Measurements from ENCODE around the gene EXOC3.

Gene EXOC3

GRCh38 chr5:448061-448765 is 5.2 kb downstream of the EXOC3 start:
- peaks cover 0 to 15% of the 10 kb centered on the region in 2 donors for H3K9me3 ChIP-seq (ENCODE audit: control insufficient read depth in 1 of 2, low read length in 2 of 2)
- H3K4me3 ChIP-seq (ENCODE audit: low read depth in 1 of 2, low read length in 2 of 2) = no peak overlapping the region
- H3K27me3 ChIP-seq (ENCODE audit: control insufficient read depth in 1 of 2, insufficient read depth in 2 of 2, low read length in 2 of 2) = no peaks in the 10 kb centered on the region
- no peak overlapping the region for H3K9ac ChIP-seq (ENCODE audit: low read depth in 1 of 2, low read length in 2 of 2)
- H3K36me3 ChIP-seq (ENCODE audit: control insufficient read depth in 1 of 2, insufficient read depth in 2 of 2, low read length in 2 of 2) = peaks cover 51 to 65% of the 10 kb centered on the region in 2 donors
- peaks cover 13 to 23% of the 10 kb centered on the region in 2 donors for H3K4me1 ChIP-seq (ENCODE audit: control insufficient read depth in 1 of 2, insufficient read depth in 2 of 2, low read length in 2 of 2)
- H3K27ac ChIP-seq (ENCODE audit: low read depth, low read length) = no peak overlapping the region

- peaks cover 12 to 23% of the 10 kb centered on the region in 2 donors for H3K4me1 ChIP-seq (ENCODE audit: control insufficient read depth in 1 of 2, insufficient read depth in 2 of 2, low read length in 2 of 2)
- H3K27ac ChIP-seq (ENCODE audit: low read depth, low read length) = no peak overlapping the region
- peaks cover 53 to 70% of the 10 kb centered on the region in 2 donors for H3K36me3 ChIP-seq (ENCODE audit: control insufficient read depth in 1 of 2, insufficient read depth in 2 of 2, low read length in 2 of 2)
Observed at GRCh38 chr5:448766-449090, 5.8 kb downstream of the EXOC3 start.

GRCh38 chr5:449151-449550 is 6.2 kb downstream of the EXOC3 start:
- H3K4me3 ChIP-seq (ENCODE audit: low read depth in 1 of 2, low read length in 2 of 2) = no peak overlapping the region
- H3K27me3 ChIP-seq (ENCODE audit: control insufficient read depth in 1 of 2, insufficient read depth in 2 of 2, low read length in 2 of 2) = no peaks in the 10 kb centered on the region
- H3K9me3 ChIP-seq (ENCODE audit: control insufficient read depth in 1 of 2, low read length in 2 of 2) = peaks cover 0 to 15% of the 10 kb centered on the region in 2 donors
- peaks cover 8 to 19% of the 10 kb centered on the region in 2 donors for H3K4me1 ChIP-seq (ENCODE audit: control insufficient read depth in 1 of 2, insufficient read depth in 2 of 2, low read length in 2 of 2)
- peaks cover 57 to 74% of the 10 kb centered on the region in 2 donors for H3K36me3 ChIP-seq (ENCODE audit: control insufficient read depth in 1 of 2, insufficient read depth in 2 of 2, low read length in 2 of 2)
- no peak overlapping the region for H3K27ac ChIP-seq (ENCODE audit: low read depth, low read length)
- no peak overlapping the region for H3K9ac ChIP-seq (ENCODE audit: low read depth in 1 of 2, low read length in 2 of 2)

More at GRCh38 chr5:448766-449090, 5.8 kb downstream of the EXOC3 start:
- Histone ChIP-seq H3K27me3 (ENCODE audit: control insufficient read depth in 1 of 2, insufficient read depth in 2 of 2, low read length in 2 of 2) (no peaks in the 10 kb centered on the region), H3K4me3 (ENCODE audit: low read depth in 1 of 2, low read length in 2 of 2) (no peak overlapping the region), H3K9ac (ENCODE audit: low read depth in 1 of 2, low read length in 2 of 2) (no peak overlapping the region), H3K9me3 (ENCODE audit: control insufficient read depth in 1 of 2, low read length in 2 of 2) (peaks cover 0 to 15% of the 10 kb centered on the region in 2 donors)

- Histone ChIP-seq H3K27ac (ENCODE audit: low read depth, low read length) (no peak overlapping the region), H3K4me1 (ENCODE audit: control insufficient read depth in 1 of 2, insufficient read depth in 2 of 2, low read length in 2 of 2) (peaks cover 0 to 13% of the 10 kb centered on the region in 2 donors), H3K36me3 (ENCODE audit: control insufficient read depth in 1 of 2, insufficient read depth in 2 of 2, low read length in 2 of 2) (peaks cover 64 to 89% of the 10 kb centered on the region in 2 donors)
Observed at GRCh38 chr5:451587-452458, 8.8 kb downstream of the EXOC3 start.

GRCh38 chr5:452978-453710 is 10.2 kb downstream of the EXOC3 start:
- Histone ChIP-seq H3K27ac (ENCODE audit: low read depth, low read length) (no peak overlapping the region), H3K9me3 (ENCODE audit: control insufficient read depth in 1 of 2, low read length in 2 of 2) (peaks cover 0 to 15% of the 10 kb centered on the region in 2 donors), H3K4me3 (ENCODE audit: low read depth in 1 of 2, low read length in 2 of 2) (no peak overlapping the region), H3K36me3 (ENCODE audit: control insufficient read depth in 1 of 2, insufficient read depth in 2 of 2, low read length in 2 of 2) (peaks cover 62 to 89% of the 10 kb centered on the region in 2 donors), H3K4me1 (ENCODE audit: control insufficient read depth in 1 of 2, insufficient read depth in 2 of 2, low read length in 2 of 2) (peaks cover 0 to 9% of the 10 kb centered on the region in 2 donors), H3K27me3 (ENCODE audit: control insufficient read depth in 1 of 2, insufficient read depth in 2 of 2, low read length in 2 of 2) (no peaks in the 10 kb centered on the region), H3K9ac (ENCODE audit: low read depth in 1 of 2, low read length in 2 of 2) (no peak overlapping the region)

More at GRCh38 chr5:451587-452458, 8.8 kb downstream of the EXOC3 start:
- Histone ChIP-seq H3K9ac (ENCODE audit: low read depth in 1 of 2, low read length in 2 of 2) (no peak overlapping the region), H3K27me3 (ENCODE audit: control insufficient read depth in 1 of 2, insufficient read depth in 2 of 2, low read length in 2 of 2) (no peaks in the 10 kb centered on the region), H3K9me3 (ENCODE audit: control insufficient read depth in 1 of 2, low read length in 2 of 2) (peaks cover 0 to 15% of the 10 kb centered on the region in 2 donors), H3K4me3 (ENCODE audit: low read depth in 1 of 2, low read length in 2 of 2) (no peak overlapping the region)

GRCh38 chr5:453725-454481 is 10.9 kb downstream of the EXOC3 start:
- Histone ChIP-seq H3K4me3 (ENCODE audit: low read depth in 1 of 2, low read length in 2 of 2) (no peak overlapping the region), H3K4me1 (ENCODE audit: control insufficient read depth in 1 of 2, insufficient read depth in 2 of 2, low read length in 2 of 2) (peaks cover 0 to 8% of the 10 kb centered on the region in 2 donors), H3K9ac (ENCODE audit: low read depth in 1 of 2, low read length in 2 of 2) (no peak overlapping the region), H3K27ac (ENCODE audit: low read depth, low read length) (no peak overlapping the region), H3K9me3 (ENCODE audit: control insufficient read depth in 1 of 2, low read length in 2 of 2) (peaks cover 0 to 15% of the 10 kb centered on the region in 2 donors), H3K27me3 (ENCODE audit: control insufficient read depth in 1 of 2, insufficient read depth in 2 of 2, low read length in 2 of 2) (no peaks in the 10 kb centered on the region), H3K36me3 (ENCODE audit: control insufficient read depth in 1 of 2, insufficient read depth in 2 of 2, low read length in 2 of 2) (peaks cover 56 to 89% of the 10 kb centered on the region in 2 donors)

- Histone ChIP-seq H3K9me3 (ENCODE audit: control insufficient read depth in 1 of 2, low read length in 2 of 2) (peaks cover 0 to 15% of the 10 kb centered on the region in 2 donors), H3K4me1 (ENCODE audit: control insufficient read depth in 1 of 2, insufficient read depth in 2 of 2, low read length in 2 of 2) (peaks cover 0 to 8% of the 10 kb centered on the region in 2 donors), H3K4me3 (ENCODE audit: low read depth in 1 of 2, low read length in 2 of 2) (no peak overlapping the region), H3K27me3 (ENCODE audit: control insufficient read depth in 1 of 2, insufficient read depth in 2 of 2, low read length in 2 of 2) (no peaks in the 10 kb centered on the region), H3K27ac (ENCODE audit: low read depth, low read length) (no peak overlapping the region), H3K9ac (ENCODE audit: low read depth in 1 of 2, low read length in 2 of 2) (no peak overlapping the region), H3K36me3 (ENCODE audit: control insufficient read depth in 1 of 2, insufficient read depth in 2 of 2, low read length in 2 of 2) (peaks cover 52 to 88% of the 10 kb centered on the region in 2 donors)
Observed at GRCh38 chr5:454936-455335, 12.0 kb downstream of the EXOC3 start.

- no peaks in the 10 kb centered on the region for H3K27me3 ChIP-seq (ENCODE audit: control insufficient read depth in 1 of 2, insufficient read depth in 2 of 2, low read length in 2 of 2)
- peaks cover 59 to 91% of the 10 kb centered on the region in 2 donors for H3K36me3 ChIP-seq (ENCODE audit: control insufficient read depth in 1 of 2, insufficient read depth in 2 of 2, low read length in 2 of 2)
- no peak overlapping the region for H3K4me3 ChIP-seq (ENCODE audit: low read depth in 1 of 2, low read length in 2 of 2)
- no peak overlapping the region for H3K9ac ChIP-seq (ENCODE audit: low read depth in 1 of 2, low read length in 2 of 2)
- peaks cover 0 to 8% of the 10 kb centered on the region in 2 donors for H3K4me1 ChIP-seq (ENCODE audit: control insufficient read depth in 1 of 2, insufficient read depth in 2 of 2, low read length in 2 of 2)
- peaks cover 0 to 15% of the 10 kb centered on the region in 2 donors for H3K9me3 ChIP-seq (ENCODE audit: control insufficient read depth in 1 of 2, low read length in 2 of 2)
- H3K27ac ChIP-seq (ENCODE audit: low read depth, low read length) = no peak overlapping the region
Observed at GRCh38 chr5:455806-456205, 12.8 kb downstream of the EXOC3 start.

- peaks cover 0 to 9% of the 10 kb centered on the region in 2 donors for H3K9me3 ChIP-seq (ENCODE audit: control insufficient read depth in 1 of 2, low read length in 2 of 2)
- no peak overlapping the region for H3K27ac ChIP-seq (ENCODE audit: low read depth, low read length)
- H3K9ac ChIP-seq (ENCODE audit: low read depth in 1 of 2, low read length in 2 of 2) = no peak overlapping the region
- peaks cover 0 to 8% of the 10 kb centered on the region in 2 donors for H3K4me1 ChIP-seq (ENCODE audit: control insufficient read depth in 1 of 2, insufficient read depth in 2 of 2, low read length in 2 of 2)
- H3K4me3 ChIP-seq (ENCODE audit: low read depth in 1 of 2, low read length in 2 of 2) = no peak overlapping the region
- H3K27me3 ChIP-seq (ENCODE audit: control insufficient read depth in 1 of 2, insufficient read depth in 2 of 2, low read length in 2 of 2) = no peaks in the 10 kb centered on the region
- H3K36me3 ChIP-seq (ENCODE audit: control insufficient read depth in 1 of 2, insufficient read depth in 2 of 2, low read length in 2 of 2) = peaks cover 53 to 89% of the 10 kb centered on the region in 2 donors
Observed at GRCh38 chr5:456351-457194, 13.6 kb downstream of the EXOC3 start.

All from duodenal mucosa (tissue), 2 donors.